H9 (cell line): ENCODE data around the gene ZHX3. TPM values are rescaled to one million over a fixed set of nuclear protein-coding genes. Genes with fewer than 3 reads are reported as not detected.

Experiments used
- DNase-seq: peaks from one replicate; pipeline ENCODE4 v3.0.0-alpha.2; 2017
- H2AFZ ChIP-seq: one replicate; pipeline ENCODE4 v1.6.1; 2013; ENCODE audit warnings: mild to moderate bottlenecking, low read length, control low read depth, moderate library complexity
- H2AK5ac ChIP-seq: 2 replicates; pipeline ENCODE4 v1.6.1; 2013; ENCODE audit warnings: low read length, control low read depth, mixed read lengths; ENCODE audit not compliant: insufficient read length
- H2BK120ac ChIP-seq: one replicate; pipeline ENCODE4 v1.6.1; 2013; ENCODE audit warnings: low read depth, mild to moderate bottlenecking, low read length, control low read depth, inconsistent platforms; ENCODE audit not compliant: poor library complexity, severe bottlenecking
- H2BK12ac ChIP-seq: 2 replicates; pipeline ENCODE4 v1.6.1; 2013; ENCODE audit warnings: low read length, control low read depth, mixed read lengths, low read depth; ENCODE audit not compliant: insufficient read length
- H2BK15ac ChIP-seq: 2 replicates; pipeline ENCODE4 v1.6.1; 2013; ENCODE audit warnings: low read depth, low read length, control low read depth
- H2BK20ac ChIP-seq: one replicate; pipeline ENCODE4 v1.6.1; 2013; ENCODE audit warnings: low read depth, mild to moderate bottlenecking, low read length, control low read depth, inconsistent platforms; ENCODE audit not compliant: poor library complexity, severe bottlenecking
- H2BK5ac ChIP-seq: 2 replicates; pipeline ENCODE4 v1.6.1; 2013; ENCODE audit warnings: low read length, control low read depth, mixed read lengths; ENCODE audit not compliant: insufficient read length
- H3K14ac ChIP-seq: 2 replicates; pipeline ENCODE4 v1.6.1; 2013; ENCODE audit warnings: low read length, control low read depth; ENCODE audit not compliant: insufficient read depth
- H3K18ac ChIP-seq: 2 replicates; pipeline ENCODE4 v1.6.1; 2013; ENCODE audit warnings: low read depth, mild to moderate bottlenecking, mixed read lengths, low read length, control low read depth; ENCODE audit not compliant: insufficient read length
- H3K23ac ChIP-seq: 2 replicates; pipeline ENCODE4 v1.6.1; 2013; ENCODE audit warnings: low read length, control low read depth, mixed read lengths, low read depth; ENCODE audit not compliant: insufficient read length
- H3K23me2 ChIP-seq: 2 replicates; pipeline ENCODE4 v1.6.1; 2013; ENCODE audit warnings: low read depth, mild to moderate bottlenecking, mixed read lengths, low read length, control low read depth; ENCODE audit not compliant: insufficient read length, poor library complexity, severe bottlenecking
- H3K27ac ChIP-seq: 2 replicates; pipeline ENCODE4 v1.5.1; 2013; ENCODE audit warnings: low read length, control low read depth, mixed read lengths, low read depth; ENCODE audit not compliant: insufficient read length
- H3K27me3 ChIP-seq: 2 replicates; pipeline ENCODE4 v1.6.1; 2013; ENCODE audit warnings: low read length, control low read depth, inconsistent platforms; ENCODE audit not compliant: insufficient read depth
- H3K4ac ChIP-seq: 2 replicates; pipeline ENCODE4 v1.6.1; 2013; ENCODE audit warnings: low read depth, mild to moderate bottlenecking, control low read depth, inconsistent platforms, low read length, moderate library complexity
- H3K4me1 ChIP-seq: 2 replicates; pipeline ENCODE4 v1.6.1; 2013; ENCODE audit warnings: low read length, control low read depth, inconsistent platforms; ENCODE audit not compliant: insufficient read depth
- H3K4me2 ChIP-seq: 2 replicates; pipeline ENCODE4 v1.6.1; 2013; ENCODE audit warnings: low read length, control low read depth, mixed read lengths; ENCODE audit not compliant: insufficient read length, insufficient read depth
- H3K56ac ChIP-seq: 2 replicates; pipeline ENCODE4 v1.6.1; 2013; ENCODE audit warnings: low read depth, mild to moderate bottlenecking, mixed read lengths, low read length, control low read depth; ENCODE audit not compliant: insufficient read length
- H3K79me1 ChIP-seq: 2 replicates; pipeline ENCODE4 v1.6.1; 2013; ENCODE audit warnings: low read depth, mild to moderate bottlenecking, moderate library complexity, low read length, control low read depth, inconsistent platforms; ENCODE audit not compliant: insufficient read depth, poor library complexity, severe bottlenecking
- H3K79me2 ChIP-seq: 2 replicates; pipeline ENCODE4 v1.6.1; 2013; ENCODE audit warnings: low read length, control low read depth, inconsistent platforms; ENCODE audit not compliant: insufficient read depth
- H3K9ac ChIP-seq: 2 replicates; pipeline ENCODE4 v1.6.1; 2013; ENCODE audit warnings: low read length, control low read depth, mixed read lengths; ENCODE audit not compliant: insufficient read length; ENCODE audit errors: extremely low read depth
- H3K9me3 ChIP-seq: one replicate; pipeline ENCODE4 v1.6.1; 2013; ENCODE audit warnings: low read depth, low read length, inconsistent platforms; ENCODE audit not compliant: control insufficient read depth
- H3T11ph ChIP-seq: one replicate; pipeline ENCODE4 v1.6.1; 2013; ENCODE audit warnings: mild to moderate bottlenecking, low read length, control low read depth, inconsistent platforms
- H4K20me1 ChIP-seq: one replicate; pipeline ENCODE4 v1.6.1; 2013; ENCODE audit not compliant: control insufficient read depth, insufficient read length, insufficient read depth
- H4K5ac ChIP-seq: 2 replicates; pipeline ENCODE4 v1.6.1; 2013; ENCODE audit warnings: low read depth, mild to moderate bottlenecking, mixed read lengths, low read length, control low read depth; ENCODE audit not compliant: insufficient read length
- H4K8ac ChIP-seq: replicated peaks from 2 replicates; pipeline ENCODE4 v1.6.1; 2013; ENCODE audit warnings: low read length, control low read depth, mixed read lengths, low read depth; ENCODE audit not compliant: insufficient read length
- H4K91ac ChIP-seq: 2 replicates; pipeline ENCODE4 v1.6.1; 2013; ENCODE audit warnings: low read depth, mild to moderate bottlenecking, moderate library complexity, mixed read lengths, low read length, control low read depth; ENCODE audit not compliant: insufficient read length
- H3K27ac Mint-ChIP-seq, 3 experiments: 2 replicates in 2 of 3; 3 replicates in 1 of 3; pipeline ENCODE4 v1.8.0; 2020 to 2021; ENCODE audit warnings: mixed read lengths in 3 of 3, mild to moderate bottlenecking in 1 of 3, moderate library complexity in 1 of 3
- H3K27me3 Mint-ChIP-seq: 2 replicates; pipeline ENCODE4 v1.8.0; 2021; ENCODE audit warnings: low read depth, mild to moderate bottlenecking, moderate library complexity, mixed read lengths
- H3K36me3 Mint-ChIP-seq, 3 experiments: 2 replicates in 2 of 3; 3 replicates in 1 of 3; pipeline ENCODE4 v1.8.0; 2020 to 2021; ENCODE audit warnings: low read depth in 3 of 3, mixed read lengths in 3 of 3; ENCODE audit not compliant: insufficient read depth in 1 of 3
- H3K4me1 Mint-ChIP-seq, 2 experiments: 2 replicates each; pipeline ENCODE4 v1.8.0; 2020; ENCODE audit warnings: mixed read lengths in 2 of 2
- H3K4me3 Mint-ChIP-seq, 2 experiments: 2 replicates in 1 of 2; 3 replicates in 1 of 2; pipeline ENCODE4 v1.8.0; 2020 to 2021; ENCODE audit warnings: mild to moderate bottlenecking in 2 of 2, mixed read lengths in 2 of 2, moderate library complexity in 1 of 2
- H3K9me3 Mint-ChIP-seq, 2 experiments: 2 replicates in 1 of 2; 3 replicates in 1 of 2; pipeline ENCODE4 v1.8.0; 2020; ENCODE audit warnings: mild to moderate bottlenecking in 2 of 2, mixed read lengths in 2 of 2, moderate library complexity in 1 of 2
- CTCF ChIP-seq: fragments of 200-600 bp; sonication (generic); conservative IDR thresholded peaks from 3 replicates; pipeline ENCODE4 v1.8.0; 2021; ENCODE audit warnings: antibody characterized with exemption, mild to moderate bottlenecking
- WGBS: extraction: QIAGEN DNeasy Blood & Tissue Kit; methylation state at CpG from one replicate; pipeline ENCODE4 v1.1.7; 2013; ENCODE audit warnings: missing lambda C conversion rate, low lambda C conversion rate, mixed read lengths; ENCODE audit not compliant: insufficient read length; ENCODE audit errors: extremely low coverage; 5-methylcytosine and 5-hydroxymethylcytosine counted together
- total RNA-seq: library from RNA; stranded (reverse); gene quantifications from 2 replicates; pipeline ENCODE4 v1.2.1, GENCODE V29; 2021

Gene ZHX3
- total RNA-seq, 1 experiment from 2014 or later, result 4.4 TPM

- Histone ChIP-seq H3K4ac (no peak overlapping the region), H3K79me2 (no peaks in the 10 kb centered on the region), H3K23me2 (peaks cover 4% of the 10 kb centered on the region), H3T11ph (no peak overlapping the region), H3K79me1 (no peaks in the 10 kb centered on the region), H3K9me3 (no peaks in the 10 kb centered on the region), H3K27me3 (no peaks in the 10 kb centered on the region), H2BK15ac (no peak overlapping the region), H3K27ac (no peak overlapping the region), H2BK20ac (no peak overlapping the region), H2BK12ac (no peak overlapping the region), H2AFZ (no peak overlapping the region), H3K4me2 (no peak overlapping the region), H2BK120ac (no peak overlapping the region), H4K8ac (no peak overlapping the region), H4K20me1 (no peaks in the 10 kb centered on the region), H3K14ac (no peak overlapping the region), H2AK5ac (no peak overlapping the region), H3K56ac (no peak overlapping the region), H4K91ac (no peak overlapping the region), H3K4me1 (peaks cover 3% of the 10 kb centered on the region; the same call in 1 of the 2 replicates), H4K5ac (no peak overlapping the region), H2BK5ac (no peak overlapping the region), H3K18ac (no peak overlapping the region), H3K23ac (no peak overlapping the region), H3K9ac (no peak overlapping the region)
- TF ChIP-seq CTCF, result no peak
- H3K4me3 Mint-ChIP-seq, result no peak overlapping the region; a peak in 1 of 5 replicates
- H3K27me3 Mint-ChIP-seq, result peaks cover 16% of the 10 kb centered on the region
- DNase-seq, result no peak
- WGBS, result no CpG with 5 or more reads among the region's 9 CpGs
- no peak overlapping the region for H3K27ac Mint-ChIP-seq
- no peaks in the 10 kb centered on the region for H3K36me3 Mint-ChIP-seq
- H3K9me3 Mint-ChIP-seq, result no peaks in the 10 kb centered on the region
- H3K4me1 Mint-ChIP-seq, result peaks cover 14 to 21% of the 10 kb centered on the region in 2 experiments
These were observed 25.2 kb upstream of the ZHX3 start for GRCh38 chr20:41342474-41343464.
